GM10266 (cell line): ENCODE data around the gene NEU3.

Experiments used
- DNase-seq: peaks from one replicate; pipeline ENCODE4 v3.0.0; 2012; ENCODE audit errors: extremely low spot score
- TF ChIP-seq, protein P1 (sequence below): IDR thresholded peaks from 2 replicates; pipeline ENCODE4 v1.5.1; 2012; ENCODE audit warnings: mild to moderate bottlenecking, low read depth; ENCODE audit not compliant: control insufficient read depth, insufficient read depth; ENCODE audit errors: missing control alignments

The NEU3 gene

GRCh38 chr11:75022759-75023396 is 34.1 kb downstream of the NEU3 start:
- peak; percentile 75 for DNase-seq
- TF ChIP-seq, protein P1, sequence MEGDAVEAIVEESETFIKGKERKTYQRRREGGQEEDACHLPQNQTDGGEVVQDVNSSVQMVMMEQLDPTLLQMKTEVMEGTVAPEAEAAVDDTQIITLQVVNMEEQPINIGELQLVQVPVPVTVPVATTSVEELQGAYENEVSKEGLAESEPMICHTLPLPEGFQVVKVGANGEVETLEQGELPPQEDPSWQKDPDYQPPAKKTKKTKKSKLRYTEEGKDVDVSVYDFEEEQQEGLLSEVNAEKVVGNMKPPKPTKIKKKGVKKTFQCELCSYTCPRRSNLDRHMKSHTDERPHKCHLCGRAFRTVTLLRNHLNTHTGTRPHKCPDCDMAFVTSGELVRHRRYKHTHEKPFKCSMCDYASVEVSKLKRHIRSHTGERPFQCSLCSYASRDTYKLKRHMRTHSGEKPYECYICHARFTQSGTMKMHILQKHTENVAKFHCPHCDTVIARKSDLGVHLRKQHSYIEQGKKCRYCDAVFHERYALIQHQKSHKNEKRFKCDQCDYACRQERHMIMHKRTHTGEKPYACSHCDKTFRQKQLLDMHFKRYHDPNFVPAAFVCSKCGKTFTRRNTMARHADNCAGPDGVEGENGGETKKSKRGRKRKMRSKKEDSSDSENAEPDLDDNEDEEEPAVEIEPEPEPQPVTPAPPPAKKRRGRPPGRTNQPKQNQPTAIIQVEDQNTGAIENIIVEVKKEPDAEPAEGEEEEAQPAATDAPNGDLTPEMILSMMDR = peak; percentile 96

DNA sequence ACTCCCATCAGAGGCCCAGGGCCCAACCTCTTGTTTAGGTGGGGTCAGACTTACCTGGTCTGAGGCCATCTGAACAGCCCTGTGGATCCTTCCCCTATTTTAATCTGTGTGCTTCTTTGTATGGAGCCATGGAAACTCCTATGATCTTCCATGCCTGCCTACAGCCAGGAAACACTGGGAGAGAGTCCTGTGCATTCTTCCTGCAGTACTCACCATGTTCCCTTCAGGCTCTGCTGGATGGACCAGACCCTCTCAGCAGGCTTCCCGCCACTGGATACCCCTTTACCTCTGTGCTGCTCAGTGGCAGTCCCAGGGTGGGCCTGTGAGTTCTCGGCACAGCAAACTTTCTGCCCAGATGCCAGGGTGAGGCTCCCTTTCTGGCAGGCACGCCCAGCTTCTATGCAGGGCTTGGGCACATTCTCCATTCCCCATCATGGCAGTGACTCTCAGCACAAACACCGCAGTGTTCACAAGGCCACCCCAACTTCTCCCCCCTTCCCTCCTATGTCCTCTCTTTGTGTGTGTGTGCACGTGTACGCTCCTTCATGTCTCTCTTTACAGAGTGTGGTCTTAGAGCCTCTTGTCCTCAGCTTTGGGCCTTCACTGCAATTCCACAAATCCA is 34.8 kb downstream of the NEU3 start:
- no peak for DNase-seq
- TF ChIP-seq, protein P1 = no peak

DNA sequence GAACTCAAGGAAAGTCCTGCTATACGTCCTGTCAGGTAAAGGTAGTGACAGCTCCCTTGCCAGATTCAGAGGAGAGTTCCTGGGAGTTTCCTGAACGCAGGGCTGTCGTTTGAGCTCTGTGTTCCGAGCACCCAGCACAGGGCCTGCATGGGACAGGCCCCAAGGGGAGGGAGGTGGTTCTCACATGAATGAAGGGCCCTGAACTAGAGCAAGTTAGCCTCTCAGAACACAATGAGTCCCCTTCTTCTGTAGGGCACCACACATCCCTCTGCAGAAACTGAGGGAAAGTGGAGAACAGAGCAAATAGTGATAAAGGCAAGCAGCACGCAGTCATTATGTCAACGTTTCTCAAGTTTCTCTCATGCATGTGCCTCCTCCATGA is 35.3 kb downstream of the NEU3 start:
- DNase-seq = no peak
- TF ChIP-seq, protein P1 = no peak

GRCh38 chr11:75024764-75025211 is 36.1 kb downstream of the NEU3 start:
- TF ChIP-seq, protein P1 = no peak
- DNase-seq = no peak

- DNase-seq = no peak
- TF ChIP-seq, protein P1 = no peak
Observed at GRCh38 chr11:75025561-75025960, 36.8 kb downstream of the NEU3 start.

DNA sequence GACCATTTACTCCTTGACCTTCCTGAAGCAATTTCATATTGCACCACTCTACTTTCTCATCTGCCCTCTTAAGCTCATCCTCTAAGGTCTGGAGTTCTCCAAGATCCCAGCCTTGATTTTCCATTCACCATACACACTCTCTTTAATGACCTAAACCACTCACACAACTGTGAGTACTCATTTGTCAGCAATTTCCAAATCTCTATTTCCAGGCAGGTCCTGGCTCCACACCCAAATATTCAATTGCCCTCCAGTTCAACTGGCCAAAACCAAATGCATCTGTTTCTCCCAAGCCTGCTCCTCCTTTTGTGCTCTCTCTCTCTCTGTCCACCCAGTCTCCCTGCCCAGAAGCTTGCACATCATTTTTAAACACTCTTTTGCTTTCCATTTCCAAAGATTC is 39.6 kb downstream of the NEU3 start:
- TF ChIP-seq, protein P1 = no peak
- DNase-seq = no peak

GRCh38 chr11:75028724-75029123 is 40.0 kb downstream of the NEU3 start:
- no peak for DNase-seq
- TF ChIP-seq, protein P1 = no peak
